ENCODE data around the gene SIM2. TPM values are rescaled to one million over a fixed set of nuclear protein-coding genes. Genes with fewer than 3 reads are reported as not detected.

Gene SIM2
- total and polyA plus RNA-seq, 2 donors (not counting 1 experiment from before 2014, with no cell fraction given), result not detected

GRCh38 chr21:36765229-36765628, 66.3 kb downstream of the SIM2 start:
- Mint-ChIP-seq H3K4me1 (no peaks in the 10 kb centered on the region), H3K27me3 (no peaks in the 10 kb centered on the region), H3K9me3 (ENCODE audit: insufficient read depth) (no peaks in the 10 kb centered on the region), H3K27ac (no peak overlapping the region), H3K4me3 (no peak overlapping the region)
- Histone ChIP-seq H3K4me2 (replicated peaks; ENCODE audit: low read depth, low read length, poor library complexity, severe bottlenecking) (no peak overlapping the region), H3K79me2 (ENCODE audit: control insufficient read depth, insufficient read depth, low read length) (no peaks in the 10 kb centered on the region), H3K4me1 (ENCODE audit: control insufficient read depth in 2 of 2, insufficient read depth in 2 of 2, low read length in 2 of 2) (no peaks in the 10 kb centered on the region), H2AFZ (ENCODE audit: insufficient read depth, low read depth, low read length, poor library complexity, severe bottlenecking) (no peak overlapping the region), H3K36me3 (replicated peaks in 1 of 2; ENCODE audit: control extremely low read depth in 1 of 2, control insufficient read depth in 1 of 2, extremely low read depth in 1 of 2, insufficient read depth in 2 of 2, low read length in 1 of 2) (no peaks in the 10 kb centered on the region), H3K9me3 (ENCODE audit: control extremely low read depth in 1 of 3, control insufficient read depth in 2 of 3, insufficient read depth in 1 of 3, low read length in 2 of 3) (no peaks in the 10 kb centered on the region), H3K27me3 (replicated peaks in 1 of 4; ENCODE audit: control extremely low read depth in 1 of 4, control insufficient read depth in 3 of 4, insufficient read depth in 4 of 4, low read length in 3 of 4) (no peaks in the 10 kb centered on the region), H4K20me1 (ENCODE audit: control insufficient read depth, insufficient read depth, low read length, poor library complexity, severe bottlenecking) (no peaks in the 10 kb centered on the region), H3K27ac (ENCODE audit: low read length in 2 of 2) (no peak overlapping the region), H3K4me3 (ENCODE audit: control extremely low read depth in 1 of 5, extremely low read depth in 1 of 5, insufficient read depth in 1 of 5, low read depth in 2 of 5, low read length in 4 of 5) (no peak overlapping the region), H3K9ac (ENCODE audit: low read length) (no peak overlapping the region)
- ChIA-PET CTCF (no interaction called here), POLR2A (no interaction called here)
- no peak for TF ChIP-seq CTCF (IDR thresholded peaks at IDR 0.05)
- no peak for TF ChIP-seq EZH2 (IDR thresholded peaks at IDR 0.05; ENCODE audit: borderline replicate concordance, insufficient read depth, low read depth, low read length, poor library complexity, severe bottlenecking)
- no peak for ATAC-seq (ENCODE audit: low read depth)
- intact Hi-C loops (cut with micrococcal nuclease), result no loop called here
- no CpG with 5 or more reads among the region's 4 CpGs for WGBS (ENCODE audit: insufficient coverage)
- no peak for DNase-seq

GRCh38 chr21:36766511-36766910, 67.6 kb downstream of the SIM2 start:
- no peak overlapping the region for H3K9ac ChIP-seq (ENCODE audit: low read length)
- no peak overlapping the region for H3K4me3 Mint-ChIP-seq
- no peaks in the 10 kb centered on the region for H3K9me3 Mint-ChIP-seq (ENCODE audit: insufficient read depth)
- DNase-seq, result no peak
- no peaks in the 10 kb centered on the region for H3K79me2 ChIP-seq (ENCODE audit: control insufficient read depth, insufficient read depth, low read length)
- intact Hi-C loops (cut with micrococcal nuclease), result no loop called here
- WGBS (ENCODE audit: insufficient coverage), result 95% methylated on average over 6 of the region's 6 CpGs
- POLR2A ChIA-PET, result no interaction called here
- CTCF ChIA-PET, result no interaction called here
- no peaks in the 10 kb centered on the region for H3K27me3 Mint-ChIP-seq
- H3K4me2 ChIP-seq (replicated peaks; ENCODE audit: low read depth, low read length, poor library complexity, severe bottlenecking), result no peak overlapping the region
- no peaks in the 10 kb centered on the region for H3K4me1 ChIP-seq (ENCODE audit: control insufficient read depth in 2 of 2, insufficient read depth in 2 of 2, low read length in 2 of 2)
- H3K27me3 ChIP-seq (replicated peaks in 1 of 4; ENCODE audit: control extremely low read depth in 1 of 4, control insufficient read depth in 3 of 4, insufficient read depth in 4 of 4, low read length in 3 of 4), result no peaks in the 10 kb centered on the region
- H3K4me1 Mint-ChIP-seq, result no peaks in the 10 kb centered on the region
- H3K27ac ChIP-seq (ENCODE audit: low read length in 2 of 2), result no peak overlapping the region
- no peak for ATAC-seq (ENCODE audit: low read depth)
- H2AFZ ChIP-seq (ENCODE audit: insufficient read depth, low read depth, low read length, poor library complexity, severe bottlenecking), result no peak overlapping the region
- H3K4me3 ChIP-seq (ENCODE audit: control extremely low read depth in 1 of 5, extremely low read depth in 1 of 5, insufficient read depth in 1 of 5, low read depth in 2 of 5, low read length in 4 of 5), result no peak overlapping the region
- H3K36me3 ChIP-seq (replicated peaks in 1 of 2; ENCODE audit: control extremely low read depth in 1 of 2, control insufficient read depth in 1 of 2, extremely low read depth in 1 of 2, insufficient read depth in 2 of 2, low read length in 1 of 2), result no peaks in the 10 kb centered on the region
- H4K20me1 ChIP-seq (ENCODE audit: control insufficient read depth, insufficient read depth, low read length, poor library complexity, severe bottlenecking), result no peaks in the 10 kb centered on the region
- H3K27ac Mint-ChIP-seq, result no peak overlapping the region
- no peak for TF ChIP-seq CTCF (IDR thresholded peaks at IDR 0.05)
- no peak for TF ChIP-seq EZH2 (IDR thresholded peaks at IDR 0.05; ENCODE audit: borderline replicate concordance, insufficient read depth, low read depth, low read length, poor library complexity, severe bottlenecking)
- H3K9me3 ChIP-seq (ENCODE audit: control extremely low read depth in 1 of 3, control insufficient read depth in 2 of 3, insufficient read depth in 1 of 3, low read length in 2 of 3), result no peaks in the 10 kb centered on the region

Data from B cell (primary cell).